ENCODE measurements around the gene UBAP1L.
"Not testable (repeated sequence)": the region's sequence is repeated elsewhere in the genome, so short reads cannot be mapped to it uniquely, and the experiment has no call there.

UBAP1L gene

DNA sequence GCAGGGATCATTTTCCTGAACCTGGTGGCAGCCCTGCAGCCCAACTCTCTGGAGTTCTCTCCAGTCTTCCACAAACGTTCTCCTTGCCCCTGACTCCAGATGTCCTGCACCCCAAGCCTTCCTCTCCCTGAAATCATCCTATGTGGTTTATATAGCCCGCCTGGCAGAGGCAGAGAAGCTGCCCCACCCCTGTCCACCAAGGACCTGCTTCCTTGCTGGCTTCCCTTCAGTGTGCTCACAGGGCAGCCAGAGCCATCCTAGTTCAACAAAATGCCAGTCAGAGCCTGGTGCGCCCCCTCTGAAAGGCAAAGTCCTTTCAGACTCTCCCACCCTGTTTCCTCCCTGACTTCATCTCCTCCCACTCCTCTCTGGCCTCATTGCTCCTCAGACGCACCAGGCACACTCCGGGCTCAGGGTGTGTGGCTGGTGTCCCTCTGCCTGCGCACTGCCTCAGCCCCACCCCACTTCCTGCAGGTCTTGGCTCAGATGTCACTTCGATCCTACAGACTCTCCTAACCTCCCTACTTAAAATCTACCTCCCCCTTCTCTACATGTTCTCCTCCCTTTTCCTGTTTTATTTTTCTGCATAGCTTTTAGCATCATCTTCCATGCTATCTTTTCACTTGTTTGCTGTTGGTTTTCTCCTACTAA lies 32.6 kb downstream of the UBAP1L start:
- DNase-seq = no peak

- DNase-seq = no peak
Observed at GRCh38 chr15:65081758-65082157, 33.2 kb downstream of the UBAP1L start.

DNA sequence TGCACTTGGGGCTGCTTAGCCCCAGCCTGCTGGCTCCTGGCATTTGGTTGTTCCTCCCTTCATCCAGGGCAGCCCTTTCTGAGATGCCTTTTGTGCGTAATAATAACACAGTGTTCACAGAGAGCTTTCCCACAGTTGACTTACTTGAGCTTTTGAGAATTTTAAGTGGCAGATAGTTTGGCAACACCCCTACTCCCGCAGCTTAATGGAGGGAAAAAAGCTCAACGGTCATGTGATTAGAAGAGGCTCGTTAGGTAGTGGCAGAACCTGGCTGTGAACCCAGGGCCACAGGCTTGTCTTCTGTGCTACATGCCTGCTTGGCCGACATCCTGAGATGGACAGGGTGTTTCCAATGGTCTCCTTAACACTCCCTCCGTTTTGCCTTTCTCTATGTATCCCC lies 33.7 kb downstream of the UBAP1L start:
- DNase-seq = no peak

GRCh38 chr15:65079580-65079979 lies 35.4 kb downstream of the UBAP1L start:
- no peak for DNase-seq

- peak; percentile 74 for DNase-seq
Observed at GRCh38 chr15:65077981-65078352, 37.0 kb downstream of the UBAP1L start.

- no peak for DNase-seq
Observed at GRCh38 chr15:65077291-65077980, 37.6 kb downstream of the UBAP1L start.

DNA sequence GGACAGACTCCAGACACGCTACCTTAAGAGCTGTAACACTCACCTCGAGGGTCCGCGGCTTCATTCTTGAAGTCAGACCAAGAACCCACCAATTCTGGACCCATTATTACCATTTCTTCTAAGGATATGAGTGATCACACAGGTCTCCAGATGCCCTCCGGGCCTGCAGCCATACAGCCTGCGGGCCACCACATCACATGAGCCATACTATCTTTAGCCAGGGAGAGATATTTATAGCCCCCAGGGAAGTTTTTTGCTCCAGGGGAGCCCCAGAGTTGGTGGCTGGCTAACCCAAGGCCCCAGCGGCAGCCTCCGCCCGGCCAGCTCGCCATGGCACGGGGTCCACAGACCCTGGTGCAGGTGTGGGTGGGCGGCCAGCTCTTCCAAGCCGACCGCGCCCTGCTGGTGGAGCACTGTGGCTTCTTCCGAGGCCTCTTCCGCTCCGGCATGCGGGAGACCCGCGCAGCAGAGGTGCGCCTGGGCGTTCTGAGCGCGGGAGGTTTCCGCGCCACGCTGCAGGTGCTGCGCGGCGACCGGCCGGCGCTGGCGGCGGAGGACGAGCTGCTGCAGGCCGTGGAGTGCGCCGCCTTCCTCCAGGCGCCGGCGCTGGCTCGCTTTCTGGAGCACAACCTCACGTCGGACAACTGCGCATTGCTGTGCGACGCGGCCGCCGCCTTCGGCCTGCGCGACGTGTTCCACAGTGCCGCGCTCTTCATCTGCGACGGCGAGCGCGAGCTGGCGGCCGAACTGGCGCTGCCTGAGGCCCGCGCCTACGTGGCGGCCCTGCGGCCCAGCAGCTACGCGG lies 38.3 kb downstream of the UBAP1L start, which contains the start of gene KBTBD13:
KBTBD13 (plus strand) TSS at position 261 of the 805 bp plus-strand sequence; CDS start at position 331, 70 bp downstream.
- DNase-seq = no peak

DNA sequence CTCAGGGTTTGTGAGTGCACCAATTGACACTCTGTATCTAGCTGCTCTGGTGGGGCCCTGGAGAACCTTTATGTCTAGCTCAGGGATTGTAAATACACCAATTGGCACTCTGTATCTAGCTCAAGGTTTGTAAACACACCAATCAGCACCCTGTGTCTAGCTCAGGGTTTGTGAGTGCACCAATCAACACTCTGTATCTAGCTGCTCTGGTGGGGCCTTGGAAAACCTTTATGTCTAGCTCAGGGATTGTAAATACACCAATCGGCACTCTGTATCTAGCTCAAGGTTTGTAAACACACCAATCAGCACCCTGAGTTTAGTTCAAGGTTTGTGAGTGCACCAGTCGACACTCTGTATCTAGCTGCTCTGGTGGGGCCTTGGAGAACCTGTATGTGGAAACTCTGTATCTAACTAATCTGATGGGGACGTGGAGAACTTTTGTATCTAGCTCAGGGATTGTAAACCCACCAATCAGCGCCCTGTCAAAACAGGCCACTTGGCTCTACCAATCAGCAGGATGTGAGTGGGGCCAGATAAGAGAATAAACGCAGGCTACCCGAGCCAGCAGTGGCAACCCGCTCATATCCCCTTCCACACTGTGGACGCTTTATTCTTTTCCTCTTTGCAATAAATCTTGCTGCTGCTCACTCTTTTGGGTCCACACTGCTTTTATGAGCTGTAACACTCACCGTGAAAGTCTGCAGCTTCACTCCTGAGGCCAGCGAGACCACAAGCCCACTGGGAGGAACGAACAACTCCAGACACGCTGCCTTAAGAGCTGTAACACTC lies 39.2 kb downstream of the UBAP1L start:
- DNase-seq = not testable (repeated sequence)

- DNase-seq = not testable (repeated sequence)
Observed at GRCh38 chr15:65074946-65075345, 40.1 kb downstream of the UBAP1L start.

DNA sequence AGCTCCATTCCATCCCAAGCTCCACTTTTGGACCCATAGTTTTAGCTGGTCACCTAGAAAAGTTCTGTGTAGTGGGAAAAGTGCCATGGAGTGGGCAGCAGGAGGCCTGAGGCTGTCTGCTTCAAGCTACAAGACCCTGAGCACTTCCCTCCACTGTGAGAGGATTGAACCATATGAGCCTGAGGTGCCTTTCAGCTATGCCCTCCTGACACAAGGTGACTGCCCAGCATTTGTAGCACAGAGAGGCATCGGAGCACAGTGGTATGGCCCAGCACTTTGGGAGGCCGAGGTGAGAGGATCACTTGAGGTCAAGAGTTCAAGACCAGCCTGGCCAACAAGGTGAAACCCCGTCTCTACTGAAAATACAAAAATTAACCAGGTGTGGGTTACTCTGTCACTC lies 42.4 kb downstream of the UBAP1L start:
- DNase-seq = no peak

GRCh38 chr15:65072027-65072426 lies 43.0 kb downstream of the UBAP1L start:
- no peak for DNase-seq

GRCh38 chr15:65071381-65071811 lies 43.6 kb downstream of the UBAP1L start:
- no peak for DNase-seq

DNA sequence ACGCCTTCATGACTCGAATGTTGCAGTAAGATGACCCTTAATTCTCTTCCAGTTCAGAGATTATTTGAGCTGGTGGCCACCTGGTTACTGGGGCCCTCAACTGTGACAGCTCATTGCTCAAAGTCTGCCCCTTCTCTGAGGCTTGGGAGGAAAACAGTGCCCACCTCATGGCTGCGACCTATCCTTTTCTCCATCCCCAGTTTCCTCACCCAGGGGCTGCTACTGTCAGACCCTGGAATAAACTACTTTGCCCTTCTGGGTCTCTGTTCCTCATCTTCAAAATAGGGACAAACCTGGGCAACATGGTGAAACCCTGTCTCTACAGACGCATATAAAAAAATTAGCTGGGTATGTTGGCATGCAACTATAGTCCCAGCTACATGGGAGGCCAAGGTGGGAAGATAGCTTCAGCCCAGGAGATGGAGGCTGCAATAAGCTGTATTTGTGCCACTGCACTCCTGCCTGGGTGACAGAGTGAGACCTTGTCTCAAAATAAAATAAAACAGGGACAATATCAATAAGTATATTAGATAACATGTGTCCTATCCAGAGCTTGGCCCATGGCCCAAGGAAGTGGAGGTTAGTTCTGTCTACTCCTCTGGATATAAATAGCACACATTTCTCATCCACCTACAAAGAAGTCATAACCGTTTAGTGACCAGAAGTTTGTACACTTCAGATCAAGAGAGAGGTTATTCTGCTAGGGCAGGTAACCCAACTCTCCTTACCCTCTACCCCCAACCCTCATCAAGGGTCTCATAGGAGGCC lies 45.0 kb downstream of the UBAP1L start:
- DNase-seq = no peak

- no peak for DNase-seq
Observed at GRCh38 chr15:65069179-65069578, 45.8 kb downstream of the UBAP1L start.

GRCh38 chr15:65068403-65068788 lies 46.6 kb downstream of the UBAP1L start:
- no peak for DNase-seq

GRCh38 chr15:65067645-65068402 lies 47.2 kb downstream of the UBAP1L start, which contains the start of gene RASL12:
Gene RASL12, minus strand, starts transcription at chr15:65067991. Its CDS starts 156 bp downstream, at chr15:65067835.
- no peak for DNase-seq

DNA sequence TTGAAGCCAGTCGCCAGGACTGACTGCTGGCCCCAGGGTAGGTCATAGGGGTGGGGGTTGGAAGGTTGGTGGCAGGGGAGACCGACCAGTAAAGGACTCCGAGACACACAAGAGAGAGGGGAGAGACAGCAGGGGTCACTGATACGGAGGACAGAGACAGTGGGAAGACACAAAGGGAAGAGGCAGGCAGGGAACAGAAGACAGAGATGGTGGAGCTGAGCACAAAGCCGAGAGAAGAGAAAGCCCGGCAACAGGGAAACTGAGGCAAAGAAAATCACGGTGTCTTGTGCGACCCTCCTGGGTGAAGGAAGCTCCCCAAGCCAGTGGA lies 47.7 kb downstream of the UBAP1L start:
- no peak for DNase-seq

- DNase-seq = no peak
Observed at GRCh38 chr15:65066635-65067316, 48.2 kb downstream of the UBAP1L start.

DNA sequence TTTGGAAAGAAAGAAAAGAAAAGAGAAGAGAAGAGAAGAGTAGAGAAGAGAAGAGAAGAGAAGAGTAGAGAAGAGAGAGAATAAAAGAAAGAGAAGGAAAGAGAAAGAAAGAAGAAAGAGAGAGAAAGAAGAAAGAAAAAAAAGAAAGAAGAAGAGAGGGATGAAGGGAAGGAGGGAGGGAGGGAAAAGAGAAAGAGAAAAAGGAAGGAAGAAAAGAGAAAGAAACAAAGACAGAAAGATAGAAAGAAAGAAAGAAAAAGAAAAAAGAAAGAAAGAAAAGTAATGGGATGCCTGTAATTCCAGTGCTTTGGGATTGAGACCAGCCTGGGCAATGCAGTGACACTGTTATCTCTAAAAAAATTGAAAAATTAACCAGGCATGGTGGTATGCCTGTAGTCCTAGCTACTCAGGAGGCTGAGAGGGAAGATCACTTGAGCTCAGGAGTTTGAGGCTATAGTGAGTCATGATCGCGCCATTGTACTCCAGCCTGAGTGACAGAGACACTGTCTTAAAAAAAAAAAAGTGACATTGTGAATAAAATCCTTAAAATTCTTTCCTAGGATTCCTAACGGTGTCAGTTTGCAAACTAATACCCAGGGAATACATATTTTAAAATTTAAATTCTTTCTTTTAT lies 48.9 kb downstream of the UBAP1L start:
- DNase-seq = no peak

- no peak for DNase-seq
Observed at GRCh38 chr15:65062726-65063125, 52.3 kb downstream of the UBAP1L start.

Data from retina (tissue), 1 donor.